ENCODE measurements around the gene SH3BGRL3. TPM values are rescaled to one million over a fixed set of nuclear protein-coding genes. Genes with fewer than 3 reads are reported as not detected.

The SH3BGRL3 gene
- total RNA-seq, 4 donors from 2014 or later: 53.5 to 104 (median 92.8) TPM

DNA sequence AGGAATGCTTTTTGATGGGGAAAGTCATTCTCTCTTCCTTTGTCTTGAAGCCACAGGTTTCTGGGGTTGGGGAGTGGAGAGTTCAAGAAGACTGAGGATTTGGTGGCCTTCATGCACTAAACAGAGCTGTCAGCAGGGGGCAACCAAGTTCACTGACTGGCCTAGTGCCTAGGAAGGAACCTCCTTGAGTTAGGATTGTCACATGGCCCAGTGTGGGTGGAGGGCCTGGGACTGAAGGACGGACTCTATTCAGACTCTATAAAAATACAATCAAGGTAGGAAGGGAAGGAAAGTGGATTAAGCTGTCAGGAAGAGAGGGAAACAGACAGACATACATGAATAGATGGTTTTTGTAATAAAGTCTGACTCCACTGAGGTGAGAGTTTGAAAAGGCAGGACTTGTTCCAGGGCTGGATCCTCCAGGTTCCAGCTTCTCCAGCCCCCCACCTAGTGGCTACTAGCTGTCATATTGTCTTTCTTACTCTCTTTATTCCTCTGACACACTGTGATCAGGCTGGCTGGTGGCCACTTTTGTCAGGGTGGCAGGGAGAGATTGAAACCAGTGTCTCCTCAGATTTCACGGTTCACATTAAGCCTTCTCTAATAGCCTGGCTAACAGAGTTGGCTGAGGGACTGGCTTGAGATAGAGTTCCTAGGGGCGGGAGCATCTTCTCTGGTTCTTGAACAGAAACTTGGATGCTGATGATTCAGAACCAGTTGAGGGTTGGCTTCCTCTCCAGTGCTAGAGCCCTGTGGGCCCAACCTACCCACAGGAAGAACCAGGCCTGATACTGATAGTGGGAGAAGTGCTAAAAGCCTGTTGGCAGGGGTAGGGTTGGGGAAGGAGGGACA, 4.1 kb upstream of the SH3BGRL3 start:
- H3K9me3 ChIP-seq: no peaks in the 10 kb centered on the region
- peak; percentile 91 to 92 for DNase-seq (ENCODE audit: low spot score in 2 of 2)
- no peak overlapping the region for H3K4me3 ChIP-seq
- TF ChIP-seq POLR2AphosphoS5 (IDR thresholded peaks at IDR 0.05) (peak in 2 of 3 donors; percentile 11 to 86), EP300 (IDR thresholded peaks at IDR 0.05) (no peak)
- TF ChIP-seq, protein P1, sequence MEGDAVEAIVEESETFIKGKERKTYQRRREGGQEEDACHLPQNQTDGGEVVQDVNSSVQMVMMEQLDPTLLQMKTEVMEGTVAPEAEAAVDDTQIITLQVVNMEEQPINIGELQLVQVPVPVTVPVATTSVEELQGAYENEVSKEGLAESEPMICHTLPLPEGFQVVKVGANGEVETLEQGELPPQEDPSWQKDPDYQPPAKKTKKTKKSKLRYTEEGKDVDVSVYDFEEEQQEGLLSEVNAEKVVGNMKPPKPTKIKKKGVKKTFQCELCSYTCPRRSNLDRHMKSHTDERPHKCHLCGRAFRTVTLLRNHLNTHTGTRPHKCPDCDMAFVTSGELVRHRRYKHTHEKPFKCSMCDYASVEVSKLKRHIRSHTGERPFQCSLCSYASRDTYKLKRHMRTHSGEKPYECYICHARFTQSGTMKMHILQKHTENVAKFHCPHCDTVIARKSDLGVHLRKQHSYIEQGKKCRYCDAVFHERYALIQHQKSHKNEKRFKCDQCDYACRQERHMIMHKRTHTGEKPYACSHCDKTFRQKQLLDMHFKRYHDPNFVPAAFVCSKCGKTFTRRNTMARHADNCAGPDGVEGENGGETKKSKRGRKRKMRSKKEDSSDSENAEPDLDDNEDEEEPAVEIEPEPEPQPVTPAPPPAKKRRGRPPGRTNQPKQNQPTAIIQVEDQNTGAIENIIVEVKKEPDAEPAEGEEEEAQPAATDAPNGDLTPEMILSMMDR (IDR thresholded peaks at IDR 0.05): peak; percentile 77 to 87
- 4% methylated on average over 3 of the region's 3 CpGs for WGBS
- peak overlapping the region; percentile 90 for H3K27ac ChIP-seq
- H3K4me1 ChIP-seq: peaks cover 56% of the 10 kb centered on the region
- H3K36me3 ChIP-seq: peaks cover 14% of the 10 kb centered on the region
- H3K27me3 ChIP-seq: no peaks in the 10 kb centered on the region

DNA sequence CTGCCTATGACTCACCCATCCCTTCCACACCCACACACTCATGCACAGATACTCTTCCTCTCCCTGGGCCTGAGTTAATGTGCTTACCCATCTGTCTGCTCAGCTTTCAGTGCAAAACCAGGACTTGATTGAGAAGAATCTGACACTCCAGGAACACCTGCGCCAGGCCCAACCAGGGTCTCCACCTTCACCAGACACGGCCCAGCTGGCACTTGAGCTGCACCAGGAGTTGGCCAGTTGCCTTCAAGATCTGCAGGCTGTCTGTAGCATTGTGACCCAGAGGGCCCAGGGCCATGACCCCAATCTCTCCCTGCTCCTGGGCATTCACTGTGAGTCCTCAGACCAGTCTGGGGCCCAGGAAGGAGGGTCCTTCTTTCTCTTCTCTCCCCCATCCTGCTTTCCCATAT, 3.5 kb upstream of the SH3BGRL3 start:
- no peaks in the 10 kb centered on the region for H3K9me3 ChIP-seq
- no peaks in the 10 kb centered on the region for H3K27me3 ChIP-seq
- H3K4me3 ChIP-seq: no peak overlapping the region
- TF ChIP-seq POLR2AphosphoS5 (IDR thresholded peaks at IDR 0.05): no peak
- TF ChIP-seq EP300 (IDR thresholded peaks at IDR 0.05): no peak
- TF ChIP-seq, protein P1 (IDR thresholded peaks at IDR 0.05): no peak
- TF ChIP-seq POLR2A (IDR thresholded peaks at IDR 0.05): no peak
- DNase-seq (ENCODE audit: low spot score in 2 of 2): peak in 1 of 2 donors; percentile 85
- peaks cover 63% of the 10 kb centered on the region for H3K4me1 ChIP-seq
- H3K36me3 ChIP-seq: peaks cover 8% of the 10 kb centered on the region
- 0% methylated on average over 1 of the region's 2 CpGs for WGBS
- peak overlapping the region; percentile 90 for H3K27ac ChIP-seq

DNA sequence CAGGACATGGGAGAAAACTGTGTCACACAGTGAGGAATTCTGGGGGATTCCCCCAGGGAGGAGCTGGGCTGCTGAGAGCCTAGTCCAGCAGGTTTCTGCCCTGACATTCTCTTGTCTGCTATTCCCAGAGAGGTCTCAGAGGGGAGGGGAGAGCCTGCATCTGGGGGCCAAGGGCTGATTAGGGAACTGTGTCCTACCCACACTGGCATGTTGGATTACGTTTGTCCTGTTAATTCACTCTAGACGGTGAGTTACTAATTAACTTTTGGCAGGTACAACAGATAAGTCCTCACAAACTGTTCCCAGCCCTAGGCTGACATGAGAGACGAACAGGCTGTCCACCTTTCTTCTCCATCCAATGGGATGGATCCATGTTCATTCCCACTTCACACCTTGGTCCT, 2.6 kb upstream of the SH3BGRL3 start:
- no peak overlapping the region for H3K4me3 ChIP-seq
- 34% methylated on average over 3 of the region's 3 CpGs for WGBS

DNA sequence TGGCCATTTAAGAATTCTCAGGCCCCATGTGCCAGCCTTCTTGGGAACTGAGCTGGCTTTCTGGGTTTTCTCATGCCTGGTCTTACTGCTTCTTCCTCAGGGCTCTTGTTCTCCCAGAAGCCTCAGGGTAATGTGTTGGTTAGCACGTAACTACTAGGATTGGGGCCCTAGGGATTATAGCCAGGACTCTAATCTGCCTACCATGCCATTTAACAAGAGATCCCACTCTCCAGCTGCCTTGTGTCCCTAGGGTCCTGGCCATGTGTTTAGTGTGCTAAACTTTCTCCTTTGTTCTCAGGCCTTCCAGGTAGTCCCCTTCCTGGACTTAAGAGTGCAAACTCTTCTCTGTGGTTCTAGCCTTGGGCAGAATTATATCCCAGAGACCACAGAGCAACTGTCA, 2.2 kb upstream of the SH3BGRL3 start:
- DNase-seq (ENCODE audit: low spot score in 2 of 2): no peak
- H3K27me3 ChIP-seq: no peaks in the 10 kb centered on the region
- TF ChIP-seq, protein P1 (IDR thresholded peaks at IDR 0.05): no peak
- TF ChIP-seq EP300 (IDR thresholded peaks at IDR 0.05) (no peak), POLR2AphosphoS5 (IDR thresholded peaks at IDR 0.05) (no peak), POLR2A (IDR thresholded peaks at IDR 0.05) (no peak)
- H3K4me3 ChIP-seq: no peak overlapping the region
- H3K27ac ChIP-seq: peak overlapping the region; percentile 90
- no peaks in the 10 kb centered on the region for H3K36me3 ChIP-seq
- no peaks in the 10 kb centered on the region for H3K9me3 ChIP-seq
- H3K4me1 ChIP-seq: peaks cover 75% of the 10 kb centered on the region
- WGBS: 40% methylated on average over 1 of the region's 1 CpG

More for the DNA sequence above, 2.6 kb upstream of the SH3BGRL3 start:
- H3K27ac ChIP-seq: peak overlapping the region; percentile 90
- H3K9me3 ChIP-seq: no peaks in the 10 kb centered on the region
- no peak for DNase-seq (ENCODE audit: low spot score in 2 of 2)
- TF ChIP-seq POLR2A (IDR thresholded peaks at IDR 0.05) (no peak), POLR2AphosphoS5 (IDR thresholded peaks at IDR 0.05) (no peak)
- TF ChIP-seq, protein P1 (IDR thresholded peaks at IDR 0.05): no peak
- no peaks in the 10 kb centered on the region for H3K27me3 ChIP-seq
- no peaks in the 10 kb centered on the region for H3K36me3 ChIP-seq
- H3K4me1 ChIP-seq: peaks cover 70% of the 10 kb centered on the region

DNA sequence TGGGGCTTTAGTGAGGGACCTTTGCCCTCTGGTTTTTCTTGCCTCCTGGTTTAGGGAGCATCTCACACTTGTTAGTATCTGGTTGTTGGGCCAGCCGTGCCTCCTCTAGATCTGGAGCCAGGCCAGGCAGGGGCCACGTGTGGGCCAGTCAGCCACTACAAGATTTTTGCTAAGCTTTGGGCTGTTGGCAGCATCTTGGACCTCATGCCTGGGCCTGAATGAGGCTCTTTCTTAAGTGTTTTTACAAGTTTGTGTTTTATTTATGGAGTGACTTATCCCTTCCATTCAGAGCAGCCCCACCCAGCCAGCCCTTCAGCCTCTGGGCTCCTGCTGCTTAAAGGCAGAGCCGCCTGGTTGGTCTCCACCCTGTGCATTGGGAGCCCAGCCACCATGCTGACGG, 1.6 kb upstream of the SH3BGRL3 start:
- H3K9me3 ChIP-seq: no peaks in the 10 kb centered on the region
- peak overlapping the region; percentile 64 for H3K4me3 ChIP-seq
- H3K27ac ChIP-seq: peak overlapping the region; percentile 90
- peaks cover 80% of the 10 kb centered on the region for H3K4me1 ChIP-seq
- peak; percentile 91 to 93 for DNase-seq (ENCODE audit: low spot score in 2 of 2)
- TF ChIP-seq, protein P1 (IDR thresholded peaks at IDR 0.05): no peak
- peak in 2 of 3 donors; percentile 40 to 49 for TF ChIP-seq POLR2AphosphoS5 (IDR thresholded peaks at IDR 0.05)
- no peak for TF ChIP-seq POLR2A (IDR thresholded peaks at IDR 0.05)
- no peaks in the 10 kb centered on the region for H3K27me3 ChIP-seq
- WGBS: 9% methylated on average over 4 of the region's 4 CpGs
- no peaks in the 10 kb centered on the region for H3K36me3 ChIP-seq
